ENCODE measurements around the gene HOMER2.
A peak's percentile ranks its signal among the peaks of the same experiment; 100 is the strongest.
"Not testable (repeated sequence)": the region's sequence is repeated elsewhere in the genome, so short reads cannot be mapped to it uniquely, and the experiment has no call there.

The HOMER2 gene

DNA sequence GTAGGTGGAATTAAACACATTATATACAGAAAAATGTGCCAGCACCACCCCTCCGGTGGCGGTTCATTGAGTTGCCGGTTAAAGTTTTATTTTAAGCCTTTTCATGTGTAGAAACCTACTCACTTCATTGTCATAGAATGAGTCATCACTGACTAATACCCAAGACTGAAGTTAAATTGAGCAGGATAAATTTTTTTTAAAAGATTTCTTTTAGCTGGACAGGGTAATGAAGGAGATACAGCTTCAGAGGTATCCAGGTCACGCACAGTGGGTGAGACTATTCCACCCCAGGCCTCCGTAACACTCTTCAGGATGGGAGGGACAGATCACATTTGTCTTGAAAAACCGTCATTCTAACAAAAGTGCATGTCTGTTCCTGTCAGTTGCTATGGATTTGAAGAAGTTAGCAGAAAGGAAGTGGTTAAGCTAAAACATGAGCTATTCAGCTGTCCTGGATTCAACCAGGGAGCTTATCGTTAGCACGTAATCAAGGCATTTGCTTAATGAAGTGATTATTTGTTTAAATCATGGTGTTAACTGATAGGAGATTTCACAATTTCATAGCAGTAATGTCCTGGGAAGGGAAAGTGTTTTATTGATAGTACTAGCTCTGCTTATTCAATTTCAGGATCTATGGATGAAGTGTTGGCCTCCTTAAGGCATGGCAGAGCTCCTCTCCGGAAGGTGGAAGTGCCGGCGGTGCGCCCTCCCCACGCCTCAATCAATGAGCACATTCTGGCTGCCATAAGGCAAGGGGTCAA lies 119.7 kb downstream of the HOMER2 start:
- DNase-seq (ENCODE audit: low read depth in 2 of 2): peak; percentile 24 to 29

DNA sequence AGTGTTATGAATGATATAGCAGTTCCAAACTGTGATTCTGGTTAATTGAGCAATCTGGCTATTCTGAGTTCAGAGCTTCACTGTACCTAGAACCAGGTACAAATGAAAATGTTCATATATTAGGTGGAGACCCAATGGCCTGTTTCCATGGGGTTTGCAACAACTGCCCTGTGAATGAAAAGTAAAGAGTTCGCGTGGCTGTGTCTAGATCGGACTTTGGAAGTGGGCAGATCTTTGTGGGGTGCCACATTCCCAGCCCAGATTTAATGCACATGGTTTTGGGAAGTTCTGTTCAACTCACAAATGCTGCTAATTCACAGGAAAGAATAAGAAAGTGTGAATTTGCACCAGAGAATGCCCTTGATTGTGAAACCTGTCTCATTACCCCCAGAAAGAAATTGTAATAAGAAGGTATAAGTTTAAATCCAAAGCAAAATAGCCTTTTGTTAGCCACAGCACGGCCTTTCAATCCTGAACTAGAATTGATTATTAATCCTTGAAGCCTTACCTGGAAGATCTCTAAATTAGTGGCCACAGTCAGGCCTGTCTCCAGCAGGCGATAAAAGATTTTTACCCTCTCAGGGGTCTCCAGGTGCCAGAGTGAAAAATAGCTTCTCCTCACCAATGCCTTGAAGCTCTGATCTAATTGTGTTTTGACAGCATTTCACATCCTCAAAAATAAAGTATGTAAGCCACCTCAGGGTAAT lies 120.5 kb downstream of the HOMER2 start:
- no peak for DNase-seq (ENCODE audit: low read depth in 2 of 2)

DNA sequence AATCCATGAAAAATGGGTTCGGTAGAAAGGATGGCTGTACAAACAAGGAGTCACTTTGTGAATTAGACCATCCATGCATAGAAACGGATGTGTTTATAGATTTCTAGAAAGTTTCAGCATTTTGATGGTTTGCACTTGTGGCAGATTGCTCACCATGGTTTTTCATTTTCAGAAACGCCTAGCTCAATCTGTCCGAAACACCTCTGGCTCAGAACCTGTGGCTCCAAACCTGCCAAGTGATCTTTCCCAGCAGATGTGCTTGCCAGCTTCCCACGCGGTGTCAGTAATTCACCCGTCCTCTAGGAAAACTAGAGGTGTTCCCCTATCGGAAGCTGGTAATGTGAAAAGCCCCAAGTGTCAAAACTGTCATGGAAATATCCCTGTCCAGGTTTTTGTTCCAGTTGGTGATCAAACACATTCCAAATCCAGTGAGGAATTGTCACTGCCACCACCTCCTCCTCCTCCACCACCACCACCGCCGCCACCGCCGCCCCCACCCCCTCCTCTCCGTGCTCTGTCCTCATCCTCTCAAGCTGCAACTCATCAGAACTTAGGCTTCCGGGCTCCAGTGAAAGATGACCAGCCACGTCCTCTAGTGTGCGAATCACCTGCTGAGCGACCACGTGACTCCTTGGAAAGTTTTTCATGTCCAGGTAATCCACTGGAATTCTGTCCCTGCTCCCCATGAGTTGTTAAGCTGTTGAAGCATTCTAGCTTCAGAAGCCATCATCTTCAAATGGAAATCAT lies 121.9 kb downstream of the HOMER2 start:
- DNase-seq (ENCODE audit: low read depth in 2 of 2): no peak

DNA sequence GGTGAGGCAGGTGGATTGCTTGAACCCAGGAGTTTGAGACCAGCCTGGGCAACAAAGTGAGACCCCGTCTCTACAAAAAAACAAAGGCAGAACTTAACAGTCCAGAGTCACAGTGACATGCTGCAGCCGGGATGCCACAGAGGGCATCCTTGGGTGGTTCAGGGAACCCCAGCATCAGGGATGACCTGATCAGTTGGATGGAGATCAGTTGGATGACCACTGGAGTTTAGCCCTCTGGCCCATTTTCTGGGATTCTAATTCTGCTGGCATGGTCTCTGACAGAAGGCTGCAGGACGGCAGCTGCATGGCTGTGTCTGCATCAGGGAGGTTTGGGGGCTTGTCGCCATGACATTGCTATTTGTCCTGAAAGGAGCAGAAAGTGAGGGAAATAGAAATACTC lies 123.3 kb downstream of the HOMER2 start:
- DNase-seq (ENCODE audit: low read depth in 2 of 2): no peak

DNA sequence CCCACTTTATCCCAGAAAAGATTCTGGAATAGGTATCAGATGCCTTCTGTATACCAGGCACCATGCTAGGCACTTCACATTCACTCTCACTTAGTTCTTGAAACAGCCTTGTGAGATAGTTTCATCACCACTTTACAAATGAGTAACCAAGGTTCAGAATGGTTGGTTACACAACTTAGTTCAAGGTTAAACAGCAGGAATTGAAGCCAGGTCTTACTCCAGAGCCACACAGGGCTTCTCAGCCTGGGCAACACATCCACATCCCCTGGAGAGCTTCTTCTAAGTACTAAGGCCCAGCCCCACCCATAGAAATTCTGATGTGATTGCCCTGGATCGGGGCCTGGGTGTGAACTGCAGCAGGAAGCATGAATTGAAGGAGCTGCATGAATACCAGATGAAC lies 124.4 kb downstream of the HOMER2 start:
- DNase-seq (ENCODE audit: low read depth in 2 of 2): no peak

DNA sequence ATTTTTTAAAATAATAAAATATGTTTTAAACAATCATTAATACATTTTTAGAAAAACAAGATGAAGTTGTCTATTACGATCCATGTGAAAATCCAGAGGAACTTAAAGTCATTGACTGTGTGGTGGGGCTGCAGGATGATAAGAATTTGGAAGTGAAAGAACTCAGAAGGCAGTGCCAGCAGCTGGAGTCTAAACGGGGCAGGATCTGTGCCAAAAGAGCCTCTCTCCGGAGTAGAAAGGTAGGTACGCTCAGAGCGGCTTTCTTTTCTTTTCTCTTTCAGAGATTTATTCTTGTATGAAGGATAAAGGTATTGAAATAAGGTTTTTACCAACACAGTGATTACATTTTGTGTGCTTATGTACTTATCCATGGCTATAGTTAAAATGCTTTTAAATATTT lies 129.5 kb downstream of the HOMER2 start:
- DNase-seq (ENCODE audit: low read depth in 2 of 2): no peak

DNA sequence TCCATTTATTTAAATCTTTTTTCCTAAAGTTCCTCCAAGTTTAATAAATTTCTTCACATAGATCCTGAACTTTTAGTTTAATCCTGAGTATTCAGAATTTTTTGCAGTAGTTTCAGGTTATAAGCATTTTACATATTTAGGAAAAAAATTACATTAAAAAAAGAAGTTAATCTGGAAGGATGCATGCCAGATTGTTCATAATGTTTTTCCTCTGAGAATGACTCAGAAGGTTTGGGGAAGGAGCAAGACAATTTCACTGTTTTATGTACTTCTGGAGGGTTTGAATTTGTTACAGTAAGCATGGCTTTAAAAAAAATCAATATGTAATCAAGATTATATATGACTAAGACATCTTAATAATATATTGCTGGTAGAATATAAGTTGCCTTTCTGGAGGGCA lies 130.7 kb downstream of the HOMER2 start:
- DNase-seq (ENCODE audit: low read depth in 2 of 2): not testable (repeated sequence)

DNA sequence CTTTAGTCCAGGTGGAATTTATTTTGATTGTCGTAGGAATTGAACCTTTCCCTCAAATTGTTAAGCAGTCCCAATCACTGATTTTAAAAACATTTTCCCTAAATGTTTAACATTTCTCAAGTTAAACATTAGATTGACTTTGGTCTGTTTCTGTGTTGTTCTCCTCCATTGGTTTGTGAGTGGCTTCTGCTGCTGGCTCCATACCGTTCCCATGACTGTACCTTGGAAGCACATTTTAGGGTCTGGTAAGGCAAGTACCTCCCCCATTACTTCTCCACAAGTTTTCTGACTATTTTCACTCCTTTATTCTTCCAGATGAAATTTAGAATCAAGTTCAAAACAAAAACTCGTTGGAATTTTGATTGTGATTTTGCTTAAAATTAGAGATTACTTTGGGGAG lies 131.1 kb downstream of the HOMER2 start:
- DNase-seq (ENCODE audit: low read depth in 2 of 2): not testable (repeated sequence)

DNA sequence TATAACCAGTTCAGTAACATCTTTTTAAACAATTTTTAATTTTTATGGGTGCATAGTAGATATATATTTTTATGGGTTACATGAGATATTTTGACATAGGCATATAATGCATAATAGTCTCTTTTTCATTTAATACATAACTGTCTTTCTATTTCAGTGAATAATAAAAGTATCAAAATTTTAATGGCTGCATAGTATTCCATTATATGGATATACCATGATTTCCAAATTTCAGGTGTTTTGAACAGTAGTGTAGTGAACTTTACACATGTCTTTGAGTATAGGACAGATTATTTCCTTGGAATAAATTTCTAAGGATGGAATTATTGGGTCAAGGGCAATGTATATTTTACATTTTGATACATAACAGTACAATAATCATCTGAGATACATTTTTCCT lies 132.4 kb downstream of the HOMER2 start:
- no peak for DNase-seq (ENCODE audit: low read depth in 2 of 2)

DNA sequence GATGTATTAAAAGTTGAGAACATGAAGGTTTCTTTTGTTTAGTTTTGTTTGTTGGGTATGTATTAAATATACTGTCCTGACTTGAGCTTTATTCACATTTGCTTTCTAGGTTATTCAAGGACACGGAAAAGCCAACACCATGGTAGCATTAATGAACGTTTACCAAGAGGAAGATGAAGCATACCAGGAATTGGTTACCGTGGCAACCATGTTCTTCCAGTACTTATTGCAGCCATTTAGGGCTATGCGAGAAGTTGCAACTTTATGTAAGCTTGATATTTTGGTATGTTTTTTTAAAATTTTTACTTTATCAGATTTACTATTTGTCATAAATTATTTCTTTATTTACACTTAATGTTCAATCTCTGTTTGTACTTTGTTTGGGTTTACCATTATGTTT lies 139.5 kb downstream of the HOMER2 start:
- DNase-seq (ENCODE audit: low read depth in 2 of 2): no peak

DNA sequence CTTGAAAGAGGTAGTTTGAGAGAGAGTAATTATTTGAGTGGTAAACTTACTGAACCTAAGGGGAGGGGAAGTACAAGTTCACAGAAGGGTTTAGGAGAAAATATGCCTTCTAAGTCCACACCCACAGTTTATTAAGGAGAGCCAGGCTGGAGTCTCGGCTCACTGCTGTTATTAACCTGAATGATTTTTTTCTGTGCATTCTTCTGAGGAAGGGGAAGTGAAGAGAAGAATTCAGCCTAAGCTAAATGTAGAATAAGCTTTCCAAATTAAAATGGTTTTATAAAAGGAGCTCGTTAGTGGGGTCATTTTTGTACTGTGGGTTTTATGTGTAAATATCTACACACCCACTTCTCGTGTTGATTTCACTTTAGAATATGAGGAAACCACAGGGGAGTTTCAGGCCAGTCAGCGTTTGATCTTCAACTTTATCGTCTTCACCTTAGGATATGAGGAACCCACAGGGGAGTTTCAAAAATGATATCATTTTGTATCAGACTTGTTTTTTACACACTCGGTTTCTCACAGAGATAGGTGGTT lies 141.6 kb downstream of the HOMER2 start:
- peak in 1 of 2 donors; percentile 27 for DNase-seq (ENCODE audit: low read depth in 2 of 2)

DNA sequence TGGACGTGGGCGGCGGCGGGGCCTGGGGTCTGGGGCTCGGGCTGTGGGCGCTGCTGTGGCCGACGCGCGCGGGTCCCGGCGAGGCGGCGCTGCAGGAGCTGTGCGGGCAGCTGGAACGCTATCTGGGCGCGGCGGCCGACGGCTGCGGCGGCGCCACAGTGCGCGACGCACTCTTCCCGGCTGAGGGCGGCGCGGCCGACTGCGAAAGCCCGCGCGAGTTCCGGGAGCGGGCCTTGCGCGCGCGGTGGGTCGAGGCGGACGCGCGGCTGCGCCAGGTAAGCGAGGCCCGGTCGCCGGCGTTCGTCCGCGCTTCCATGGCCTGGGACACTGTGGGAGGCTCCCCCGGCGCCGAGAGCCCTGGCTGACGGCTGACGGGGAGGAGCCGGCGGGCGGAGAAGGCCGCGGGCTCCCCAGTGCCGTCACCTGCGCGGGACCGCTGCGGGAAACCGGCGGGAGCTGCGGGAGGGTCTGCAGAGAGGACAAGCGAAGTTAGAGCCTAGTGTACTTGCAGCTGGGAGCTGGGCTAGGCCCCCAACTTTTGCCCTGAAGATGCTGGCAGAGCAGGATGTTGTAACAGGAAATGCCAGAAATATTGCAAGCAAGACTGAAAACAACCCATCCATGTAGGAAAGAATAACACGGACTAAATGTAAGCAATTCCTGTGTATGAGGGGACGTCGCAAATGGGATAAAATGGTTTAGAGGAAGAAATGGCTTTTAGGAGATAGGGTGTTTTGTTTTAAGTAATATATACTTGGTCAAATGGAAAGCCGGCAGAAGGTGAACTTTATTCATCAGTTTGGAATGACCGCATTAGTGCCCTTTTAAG lies 142.2 kb downstream of the HOMER2 start:
- peak in 1 of 2 donors; percentile 7 for DNase-seq (ENCODE audit: low read depth in 2 of 2)

DNA sequence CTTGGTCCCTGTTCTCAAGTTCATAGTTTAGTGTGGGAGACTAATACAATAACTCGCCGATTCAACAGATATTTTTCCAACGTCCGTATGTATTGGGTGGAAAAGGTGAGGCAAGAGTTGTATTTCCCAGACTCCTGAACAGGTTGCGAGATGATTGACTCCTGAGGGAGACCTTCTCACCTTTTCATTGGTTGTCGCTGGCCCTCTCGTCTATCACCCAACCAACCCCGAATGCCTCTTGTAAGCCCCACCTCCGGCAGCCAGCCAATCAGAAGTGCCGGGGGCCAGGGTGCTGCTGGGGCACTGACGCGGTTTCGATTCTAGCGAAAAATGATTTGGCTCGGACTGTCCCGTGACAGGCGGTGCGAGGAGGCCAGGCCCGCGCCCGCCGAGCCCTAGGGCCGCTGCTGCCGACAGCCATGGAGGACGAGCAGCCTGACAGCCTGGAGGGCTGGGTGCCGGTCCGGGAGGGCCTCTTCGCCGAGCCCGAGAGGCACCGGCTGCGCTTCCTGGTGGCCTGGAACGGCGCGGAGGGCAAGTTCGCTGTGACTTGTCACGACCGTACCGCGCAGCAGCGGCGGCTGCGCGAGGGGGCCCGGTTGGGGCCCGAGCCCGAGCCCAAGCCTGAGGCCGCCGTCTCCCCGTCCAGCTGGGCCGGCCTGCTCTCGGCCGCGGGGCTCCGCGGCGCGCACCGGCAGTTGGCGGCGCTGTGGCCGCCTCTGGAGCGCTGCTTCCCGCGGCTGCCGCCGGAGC lies 143.0 kb downstream of the HOMER2 start, which contains the start of gene WHAMM:
WHAMM (plus strand) TSS at position 321 of the 753 bp plus-strand sequence; CDS start at position 420, 99 bp downstream.
- DNase-seq (ENCODE audit: low read depth in 2 of 2): peak; percentile 86 to 89

DNA sequence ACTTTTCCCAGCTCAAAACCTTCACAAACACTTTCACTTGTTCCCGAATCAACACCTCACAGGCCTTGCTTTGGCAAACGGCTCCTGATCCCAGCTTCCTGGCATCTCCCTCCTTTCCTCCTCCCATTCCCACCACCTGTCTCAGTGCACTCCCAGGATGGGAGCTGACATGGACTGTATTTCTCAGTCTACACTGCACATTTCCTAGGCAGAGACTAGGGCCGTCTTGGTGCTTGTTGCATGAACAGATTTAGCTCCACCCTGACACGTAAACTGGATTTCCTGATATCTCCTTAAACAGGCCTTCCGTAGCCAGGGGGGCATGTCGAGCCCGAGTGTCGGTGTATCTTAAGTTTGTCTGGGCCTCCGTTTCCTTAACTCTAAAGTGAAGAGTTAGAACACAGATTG lies 143.9 kb downstream of the HOMER2 start:
- no peak for DNase-seq (ENCODE audit: low read depth in 2 of 2)

DNA sequence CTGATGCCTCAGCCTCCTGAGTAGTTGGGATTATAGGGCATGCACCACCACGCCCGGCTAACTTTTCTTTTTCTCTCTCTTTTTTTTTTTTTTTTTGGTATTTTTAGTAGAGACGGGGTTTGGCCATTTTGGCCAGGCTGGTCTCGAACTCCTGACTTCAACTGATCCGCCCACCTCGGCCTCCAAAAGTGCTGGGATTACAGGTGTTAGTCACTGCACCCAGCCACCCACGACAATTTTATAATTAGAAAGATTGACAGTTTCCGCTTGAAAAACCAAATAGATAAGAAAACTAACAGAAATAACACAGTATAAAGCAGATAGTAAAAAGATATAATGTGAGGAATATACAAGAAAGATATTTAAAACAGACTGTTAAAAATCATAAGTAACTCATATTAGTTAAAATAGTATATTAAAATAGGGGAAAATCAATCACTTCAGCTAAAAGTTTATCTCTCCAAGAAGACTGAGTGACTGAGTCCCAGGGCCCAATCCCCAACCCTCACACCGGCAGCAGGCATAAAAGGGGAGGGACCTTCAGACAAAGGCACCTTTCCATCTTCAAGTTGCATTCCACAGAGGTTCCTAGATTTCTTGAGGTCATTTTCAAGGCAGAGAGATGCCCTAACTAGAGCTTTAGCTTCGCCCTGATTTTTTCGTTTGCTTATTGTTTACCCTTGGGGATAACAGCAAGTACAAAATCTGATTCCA lies 144.4 kb downstream of the HOMER2 start:
- DNase-seq (ENCODE audit: low read depth in 2 of 2): no peak

DNA sequence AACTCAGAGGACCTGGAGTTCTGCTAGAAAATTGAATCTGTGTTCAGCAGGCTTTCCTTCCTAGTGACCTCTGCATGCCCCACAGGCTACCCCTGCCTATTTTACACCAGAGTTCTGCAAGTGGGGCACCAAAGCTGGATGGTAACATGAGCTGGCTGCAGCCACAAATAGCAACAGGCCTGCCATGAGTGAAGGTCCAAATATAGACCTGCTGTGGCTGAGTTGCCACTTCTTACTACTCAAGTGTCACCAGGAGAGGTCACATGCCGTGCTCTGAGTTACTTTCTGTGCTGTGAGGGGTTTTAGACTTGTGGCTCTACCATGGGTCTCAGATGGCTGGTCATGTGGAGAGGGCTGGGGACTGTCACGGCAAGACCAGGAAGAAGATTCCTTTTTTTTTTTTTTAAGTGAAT lies 146.5 kb downstream of the HOMER2 start, which contains the start of gene FSD2:
FSD2 (minus strand) TSS at position 76 of the 413 bp plus-strand sequence. CDS start 18,679 bp downstream, outside the sequence.
- no peak for DNase-seq (ENCODE audit: low read depth in 2 of 2)

DNA sequence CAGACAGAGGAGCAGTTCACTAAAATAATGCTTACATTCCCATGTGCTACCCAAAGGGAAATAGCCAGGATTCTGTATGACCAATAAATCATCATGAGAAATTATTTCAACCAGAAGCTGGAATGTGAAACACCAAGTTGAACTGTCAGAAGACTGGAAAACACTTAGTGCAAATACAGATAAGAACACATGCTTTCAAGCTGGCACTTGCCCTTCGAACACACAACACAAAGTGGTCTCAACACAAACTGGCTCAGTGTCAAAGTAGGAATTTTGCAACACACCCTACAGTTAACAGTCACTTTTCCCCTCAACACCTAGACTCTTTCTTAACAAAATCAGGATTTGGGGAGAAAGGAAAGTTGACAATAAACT lies 148.0 kb downstream of the HOMER2 start:
- DNase-seq (ENCODE audit: low read depth in 2 of 2): no peak

DNA sequence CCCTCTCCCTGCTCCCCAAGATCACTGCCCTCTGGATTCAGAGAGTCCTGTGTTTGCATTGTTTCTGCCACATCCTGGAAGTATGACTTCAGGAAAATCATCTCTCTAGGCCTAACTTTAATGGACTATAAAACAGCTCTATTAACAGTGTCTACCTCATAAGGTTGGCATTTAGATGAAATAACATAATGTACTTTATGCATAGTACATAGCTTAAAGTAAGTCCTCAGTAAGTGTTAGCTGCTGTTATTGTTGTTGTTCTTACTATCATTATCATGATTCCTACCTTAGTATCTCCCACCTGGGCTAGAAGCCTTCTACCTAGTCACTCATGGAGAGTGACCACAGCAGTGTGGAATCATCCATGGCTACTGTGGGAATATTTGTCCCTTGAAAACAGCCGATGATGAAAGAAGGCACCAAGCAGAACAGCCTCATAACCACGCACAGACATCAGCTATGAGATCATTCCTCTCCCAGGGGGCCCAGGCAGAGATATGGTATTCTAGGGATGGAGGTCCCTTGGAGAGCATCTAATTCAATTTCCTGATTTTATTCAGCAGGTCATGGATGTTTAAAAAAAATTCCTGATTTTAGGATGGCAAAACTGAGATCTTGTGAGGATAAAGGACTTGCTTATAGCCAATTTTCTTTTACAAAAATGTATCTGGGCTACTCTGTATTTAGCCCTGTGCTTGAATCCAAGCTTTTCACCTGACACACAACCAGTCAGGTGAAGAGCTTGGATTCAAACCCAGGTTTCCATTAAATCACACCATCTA lies 148.5 kb downstream of the HOMER2 start:
- no peak for DNase-seq (ENCODE audit: low read depth in 2 of 2)

DNA sequence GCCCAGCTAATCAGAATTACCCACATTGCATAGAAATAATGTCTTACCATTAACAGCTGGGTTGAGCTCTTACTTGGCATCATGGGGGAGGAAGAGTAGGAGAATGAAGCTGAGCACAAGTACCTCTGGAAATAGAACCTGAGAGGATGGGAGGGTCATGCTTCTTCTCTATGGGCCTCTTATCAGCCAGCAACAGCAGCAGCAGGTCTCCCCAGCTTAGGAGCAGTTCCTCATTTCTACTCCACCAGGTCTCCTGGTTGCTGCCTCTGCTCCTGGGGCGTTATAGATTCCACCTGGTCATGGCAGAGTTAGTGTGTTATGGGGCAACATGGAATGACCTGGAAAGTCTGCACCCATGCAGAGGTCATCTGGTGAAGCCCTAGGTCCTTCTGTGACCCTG lies 150.0 kb downstream of the HOMER2 start:
- no peak for DNase-seq (ENCODE audit: low read depth in 2 of 2)
